ENCODE measurements around the gene POLE3.
A peak's percentile ranks its signal among the peaks of the same experiment; 100 is the strongest.
"Not testable (repeated sequence)": the region's sequence is repeated elsewhere in the genome, so short reads cannot be mapped to it uniquely, and the experiment has no call there.

Gene POLE3, protein sequence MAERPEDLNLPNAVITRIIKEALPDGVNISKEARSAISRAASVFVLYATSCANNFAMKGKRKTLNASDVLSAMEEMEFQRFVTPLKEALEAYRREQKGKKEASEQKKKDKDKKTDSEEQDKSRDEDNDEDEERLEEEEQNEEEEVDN

DNA sequence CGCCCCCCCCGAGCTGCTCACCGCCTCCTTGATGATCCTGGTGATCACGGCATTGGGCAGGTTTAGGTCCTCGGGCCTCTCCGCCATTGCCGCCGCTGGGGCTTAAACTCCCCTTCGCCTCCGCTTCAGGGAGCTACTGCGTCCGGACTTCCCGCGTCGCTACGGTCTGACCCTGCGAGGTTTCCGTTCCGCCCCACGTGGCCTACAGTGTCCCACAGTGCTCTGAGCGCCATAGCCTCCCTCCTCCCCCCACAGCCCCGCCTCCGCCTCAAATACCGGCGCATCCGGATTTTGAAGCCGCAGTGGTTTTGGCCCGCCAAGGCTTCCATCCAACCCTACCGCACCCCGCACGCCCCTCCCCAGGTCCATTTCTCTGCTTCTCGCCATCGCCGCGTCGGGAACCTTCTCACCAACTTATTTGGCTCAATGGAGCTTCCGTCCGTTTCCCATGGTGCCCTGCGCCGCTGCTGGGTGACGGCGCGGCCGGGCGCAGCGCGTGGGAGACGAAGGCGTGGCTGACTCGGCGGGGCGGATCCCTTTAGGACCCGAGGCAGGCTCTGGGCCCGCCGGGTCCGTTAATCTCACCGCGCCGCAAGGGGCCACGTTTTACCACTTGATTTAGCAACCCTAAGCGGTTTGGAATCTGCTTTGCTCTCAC lies at the start of gene POLE3, which contains the start of gene C9orf43:
TSS of gene POLE3 (minus strand) at position 469 of the 658 bp plus-strand sequence. CDS start at position 87, 382 bp downstream.
TSS of gene C9orf43 (plus strand) at position 541 of the 658 bp plus-strand sequence. CDS start 2,747 bp downstream, outside the sequence.
- DNase-seq = peak; percentile 80

DNA sequence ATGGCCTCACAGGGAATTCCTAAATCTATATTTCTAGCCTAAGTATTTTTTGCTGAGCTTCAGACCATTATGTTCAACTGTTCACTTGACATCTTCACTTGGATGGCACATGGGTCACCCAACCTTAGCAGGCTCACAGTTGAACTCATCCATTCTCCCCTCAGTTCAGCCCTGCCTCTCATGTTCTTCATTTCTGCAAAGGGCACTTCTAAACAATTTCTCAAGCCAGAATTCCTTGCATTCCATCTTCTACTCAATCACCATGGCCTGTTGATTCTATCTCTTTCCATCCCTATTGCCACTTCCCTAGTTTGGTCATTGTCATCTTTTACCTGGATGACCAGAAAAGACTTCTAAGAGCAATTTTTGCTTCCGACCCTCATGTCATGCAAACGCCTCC lies 45.8 kb upstream of the POLE3 start:
- DNase-seq = no peak

GRCh38 chr9:113454914-113455761 lies 44.7 kb upstream of the POLE3 start:
- DNase-seq = no peak

DNA sequence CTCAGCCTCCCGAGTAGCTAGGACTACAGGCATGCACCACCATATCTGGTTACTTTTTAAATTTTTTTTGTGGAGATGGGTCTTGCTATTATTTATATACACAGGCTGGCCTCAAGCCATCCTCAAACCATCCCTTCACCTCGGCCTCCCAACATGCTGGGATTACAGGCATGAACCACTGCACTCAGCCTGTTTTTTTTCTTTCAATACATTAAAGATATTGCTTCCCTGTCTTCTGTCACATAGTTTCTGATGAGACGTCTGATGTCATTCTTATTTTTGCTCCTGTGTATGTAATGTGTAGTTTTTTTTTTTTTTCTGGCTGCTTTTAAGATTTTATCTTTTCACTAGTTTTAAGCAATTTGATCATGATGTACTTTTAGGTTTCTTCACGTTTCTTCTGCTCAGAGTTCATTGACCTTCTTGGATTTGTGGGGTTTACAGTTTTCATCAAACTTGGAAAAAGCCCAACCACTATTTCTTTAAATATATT lies 41.7 kb upstream of the POLE3 start:
- no peak for DNase-seq

DNA sequence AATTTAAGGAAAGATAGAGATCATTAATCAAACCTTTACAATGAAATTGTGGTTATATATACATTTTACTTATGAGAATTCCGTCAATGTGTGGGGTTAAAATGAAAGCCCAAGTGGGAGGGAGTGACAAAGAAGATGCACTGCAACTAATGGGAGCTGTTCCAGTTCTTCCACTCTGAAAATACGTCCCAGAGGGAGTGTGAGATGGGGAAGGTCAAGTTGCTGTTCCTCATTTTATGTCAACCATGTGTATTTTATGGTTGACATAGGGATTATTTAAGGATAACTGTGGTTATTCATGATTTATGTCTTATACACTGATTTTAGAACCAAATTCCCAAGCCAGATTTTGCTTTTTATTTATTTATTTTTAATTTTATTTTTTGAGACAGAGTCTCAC lies 38.9 kb upstream of the POLE3 start:
- DNase-seq = no peak

- peak; percentile 24 for DNase-seq
Measured at GRCh38 chr9:113446323-113446740, 35.9 kb upstream of the POLE3 start.

- DNase-seq = no peak
Measured at GRCh38 chr9:113444736-113445135, 34.3 kb upstream of the POLE3 start.

DNA sequence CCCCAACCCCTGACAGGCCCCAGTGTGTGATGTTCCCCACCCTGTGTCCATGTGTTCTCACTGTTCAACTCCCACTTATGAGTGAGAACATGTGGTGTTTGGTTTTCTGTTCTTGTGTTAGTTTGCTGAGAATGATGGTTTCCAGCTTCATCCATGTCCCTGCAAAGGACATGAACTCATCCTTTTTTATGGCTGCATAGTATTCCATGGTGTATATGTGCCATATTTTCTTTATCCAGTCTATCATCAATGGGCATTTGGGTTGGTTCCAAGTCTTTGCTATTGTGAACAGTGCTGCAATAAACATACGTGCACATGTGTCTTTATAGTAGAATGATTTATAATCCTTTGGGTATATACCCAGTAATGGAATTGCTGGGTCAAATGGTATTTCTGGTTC lies 27.2 kb upstream of the POLE3 start:
- DNase-seq = not testable (repeated sequence)

- no peak for DNase-seq
Measured at GRCh38 chr9:113436728-113437515, 26.4 kb upstream of the POLE3 start.

DNA sequence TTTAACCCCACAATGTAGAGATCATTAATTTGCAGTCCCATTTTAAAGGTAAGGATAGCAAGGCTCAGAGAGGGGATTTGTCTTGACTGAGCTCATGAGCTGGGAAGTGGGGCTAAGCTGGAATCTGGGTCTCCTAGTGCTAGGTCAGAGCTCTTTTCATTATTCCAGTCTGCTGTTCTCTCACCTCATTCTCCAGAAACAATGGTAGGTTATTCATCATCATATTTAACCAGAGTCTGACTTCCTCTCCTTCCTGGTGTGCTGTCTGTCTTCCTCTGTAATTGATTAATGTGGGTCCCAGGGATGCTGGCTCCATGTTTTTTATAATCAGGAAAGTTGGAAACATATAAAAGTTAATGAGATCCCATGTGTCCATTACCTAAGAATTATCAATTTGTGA lies 20.7 kb upstream of the POLE3 start:
- DNase-seq = no peak

GRCh38 chr9:113428062-113428615 lies 17.7 kb upstream of the POLE3 start:
- DNase-seq = no peak

GRCh38 chr9:113427629-113428028 lies 17.2 kb upstream of the POLE3 start:
- no peak for DNase-seq

DNA sequence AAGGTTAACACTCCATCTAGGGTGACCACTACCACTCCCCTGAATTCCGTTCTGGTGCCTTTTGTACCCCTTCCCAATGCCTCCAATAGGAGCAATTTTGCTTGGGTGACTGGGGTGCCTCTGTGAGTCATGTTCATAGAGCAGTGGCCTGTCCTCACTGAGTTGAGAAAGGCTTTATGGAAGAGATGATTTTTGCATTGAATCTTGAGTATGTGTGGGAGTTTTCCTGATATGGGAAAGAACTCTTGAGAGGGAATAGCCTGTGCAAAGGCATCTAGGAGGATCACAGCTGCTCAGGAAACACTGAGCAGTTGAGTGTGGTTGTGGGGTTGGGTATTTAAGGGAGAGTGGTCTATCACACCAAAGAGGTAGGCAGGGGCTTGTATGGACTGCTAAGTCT lies 16.2 kb upstream of the POLE3 start:
- no peak for DNase-seq

GRCh38 chr9:113425072-113425471 lies 14.6 kb upstream of the POLE3 start:
- DNase-seq = no peak

DNA sequence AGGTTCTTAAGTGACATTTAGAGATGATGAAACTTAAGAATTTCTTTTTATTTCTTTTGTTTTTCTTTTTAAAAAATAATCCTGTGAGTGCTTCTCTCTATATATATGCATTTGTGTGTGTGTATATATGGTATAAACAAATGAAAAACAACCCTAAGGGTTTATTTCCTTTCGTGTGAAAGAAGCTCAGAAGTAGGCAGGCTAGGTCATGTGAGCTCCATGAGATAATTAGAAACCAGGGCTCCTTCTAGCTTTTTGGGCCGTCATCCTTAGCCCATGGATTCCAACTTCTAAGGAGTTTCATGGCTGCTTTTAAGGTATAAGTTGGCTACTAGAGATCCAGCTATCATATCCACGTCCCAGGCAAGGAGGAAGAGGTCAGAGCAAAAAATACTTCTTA lies 11.3 kb upstream of the POLE3 start:
- no peak for DNase-seq

DNA sequence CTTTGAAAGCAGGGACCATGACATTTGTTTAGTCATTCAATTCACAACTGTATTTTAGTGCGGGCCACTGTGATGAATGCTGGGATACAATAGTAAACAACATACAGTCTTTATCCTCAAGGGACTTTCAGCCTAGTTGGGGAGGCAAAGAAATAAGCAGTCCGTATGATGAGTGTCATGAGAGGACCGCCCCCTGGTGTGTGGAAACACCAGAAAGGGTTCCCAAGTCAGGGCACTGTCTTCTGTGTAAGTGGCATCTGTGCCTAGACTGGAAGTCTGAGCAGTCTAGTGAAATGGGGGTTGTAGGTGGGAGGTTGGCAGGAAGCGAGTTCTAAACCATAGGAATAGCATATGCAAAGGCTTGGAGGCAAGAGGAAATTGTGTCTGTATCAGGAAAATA lies 6.9 kb upstream of the POLE3 start:
- no peak for DNase-seq

DNA sequence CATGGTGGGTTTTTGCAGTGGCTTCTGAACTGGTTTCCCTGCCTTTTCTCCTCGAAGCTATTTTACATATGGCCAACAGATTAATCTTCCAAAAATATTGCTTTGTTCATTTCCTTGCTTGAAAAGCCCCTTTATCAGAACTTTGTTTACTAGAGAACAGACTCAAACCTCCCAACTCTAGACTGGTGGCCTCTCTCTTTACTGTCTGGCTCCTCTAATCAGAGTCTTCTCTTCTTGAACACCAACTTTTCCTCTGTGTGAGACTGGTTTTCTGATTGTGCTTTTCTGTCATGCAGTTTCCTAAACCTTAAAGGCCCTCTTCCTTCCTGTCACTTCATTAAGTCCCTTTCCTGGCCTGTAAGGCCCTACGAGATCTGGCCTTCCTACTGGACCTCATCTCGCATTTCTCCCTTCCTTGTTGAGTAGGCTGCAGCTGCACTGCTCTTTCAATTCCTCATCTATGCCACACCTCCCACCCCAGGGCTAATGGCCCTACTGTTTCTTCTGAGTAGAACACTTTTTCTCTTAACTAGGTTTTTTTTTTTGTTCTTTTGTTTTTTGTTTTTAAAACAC lies 5.8 kb upstream of the POLE3 start:
- no peak for DNase-seq

DNA sequence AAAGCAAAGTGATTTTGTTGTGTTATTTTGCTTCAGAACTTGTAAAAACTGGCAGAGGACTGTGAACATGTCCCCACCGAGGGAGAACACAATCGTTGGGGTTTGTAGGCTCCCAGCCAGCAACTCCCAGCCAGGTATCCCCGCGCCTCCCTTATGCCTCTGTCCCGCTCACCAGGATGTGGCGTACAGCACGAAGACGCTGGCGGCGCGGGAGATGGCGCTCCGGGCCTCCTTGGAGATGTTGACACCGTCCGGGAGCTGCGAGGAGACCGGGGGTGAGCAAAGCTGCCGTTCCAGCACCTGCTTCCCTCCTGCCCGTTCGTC lies 630 bp downstream of the POLE3 start:
- no peak for DNase-seq

DNA sequence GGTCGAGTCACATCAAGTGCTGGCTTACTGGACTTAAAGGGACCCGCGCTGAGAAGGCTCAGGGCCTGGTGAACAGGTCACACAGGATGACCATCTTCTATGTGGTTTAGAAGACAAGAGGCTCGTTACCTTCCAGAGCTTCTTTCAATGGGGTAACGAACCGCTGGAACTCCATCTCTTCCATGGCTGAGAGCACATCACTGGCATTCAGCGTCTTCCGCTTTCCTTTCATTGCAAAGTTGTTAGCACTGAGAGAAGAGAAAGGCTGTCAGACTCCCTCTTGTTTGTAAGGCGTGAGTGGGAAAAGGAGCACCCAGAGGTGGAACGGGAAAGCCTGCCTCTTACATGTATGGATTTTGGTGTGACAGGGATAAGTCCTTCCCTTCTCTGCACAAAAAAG lies 994 bp downstream of the POLE3 start:
- DNase-seq = no peak

DNA sequence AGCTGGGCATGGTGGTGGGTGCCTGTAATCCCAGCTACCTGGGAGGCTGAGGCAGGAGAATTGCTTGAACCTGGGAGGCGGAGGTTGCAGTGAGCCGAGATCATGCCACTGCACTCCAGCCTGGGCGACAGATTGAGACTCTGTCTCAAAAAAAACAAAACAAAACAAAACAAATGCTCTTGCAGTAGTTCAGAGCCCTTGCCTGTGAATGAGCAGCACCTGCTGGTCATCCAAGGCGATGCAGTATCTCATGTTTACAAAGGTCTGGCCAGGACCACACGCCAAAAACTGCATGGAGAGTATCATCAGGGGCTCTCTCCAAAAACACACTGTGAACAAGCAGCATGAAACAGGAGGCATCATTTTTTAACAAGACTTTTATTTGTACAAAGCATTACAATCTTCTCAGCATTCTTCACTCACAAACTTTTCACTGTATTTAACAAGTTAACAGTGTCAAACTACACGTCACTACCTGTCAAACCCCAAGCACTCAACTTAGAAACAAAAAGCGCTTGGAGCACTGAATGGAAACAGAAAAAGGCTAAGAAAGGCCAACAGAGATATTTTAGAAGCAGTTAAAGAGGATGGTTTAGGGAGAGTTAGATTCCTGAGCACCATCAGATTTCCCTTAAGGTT lies 3.5 kb downstream of the POLE3 start:
- DNase-seq = peak; percentile 48

DNA sequence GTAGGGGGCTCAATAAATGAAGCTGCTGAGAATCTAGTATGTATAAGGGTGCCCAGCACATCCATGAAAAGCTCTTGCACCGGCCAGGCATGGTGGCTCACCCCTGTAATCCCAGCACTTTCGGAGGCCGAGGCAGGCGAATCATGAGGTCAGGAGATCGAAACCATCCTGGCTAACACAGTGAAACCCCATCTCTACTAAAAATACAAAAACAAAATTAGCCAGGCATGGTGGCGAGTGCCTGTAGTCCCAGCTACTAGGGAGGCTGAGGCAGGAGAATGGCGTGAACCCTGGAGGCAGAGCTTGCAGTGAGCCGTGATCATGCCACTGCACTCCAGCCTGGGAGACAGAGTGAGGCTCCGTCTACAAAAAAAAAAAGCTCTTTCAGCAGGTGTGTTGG lies 4.1 kb downstream of the POLE3 start:
- DNase-seq = not testable (repeated sequence)

DNA sequence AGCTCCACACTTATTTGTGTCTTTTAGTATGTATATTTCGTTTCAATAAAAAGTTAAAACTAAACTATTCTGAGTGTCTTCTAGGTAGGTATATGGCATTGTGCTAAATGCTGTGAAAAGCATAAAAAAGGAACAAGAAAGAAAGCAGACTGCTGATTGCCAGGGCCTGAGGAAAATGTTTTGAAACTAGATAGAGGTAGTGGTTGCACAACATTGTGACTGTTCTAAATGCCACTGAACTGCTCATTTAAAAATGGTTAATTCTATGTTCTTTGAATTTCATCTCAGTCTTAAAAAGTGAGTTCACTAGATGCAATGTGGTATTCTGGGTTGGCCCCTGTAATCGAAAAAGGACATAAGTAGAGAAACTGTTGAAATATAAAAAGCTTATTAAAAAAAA lies 6.8 kb downstream of the POLE3 start:
- DNase-seq = no peak

All from NCI-H1694 (cell line).